HEK293 (cell line): ENCODE measurements around the gene PHPT1.
A peak's percentile ranks its signal among the peaks of the same experiment; 100 is the strongest.

Source experiments
- OSR2 ChIP-seq: fragments of 450-650 bp; formaldehyde crosslinking; IDR thresholded peaks from 2 replicates; pipeline ENCODE4 v1.5.1; 2016; ENCODE audit warnings: missing biosample characterization, missing genetic modification characterization
- SCRT2 ChIP-seq: fragments of 450-650 bp; formaldehyde crosslinking; IDR thresholded peaks from 2 replicates; pipeline ENCODE4 v1.5.1; 2016; ENCODE audit warnings: missing biosample characterization, missing genetic modification characterization
- WT1 ChIP-seq: fragments of 450-650 bp; formaldehyde crosslinking; IDR thresholded peaks from 2 replicates; pipeline ENCODE4 v1.5.1; 2016; ENCODE audit warnings: missing biosample characterization, missing genetic modification characterization
- ZEB2 ChIP-seq: fragments of 450-650 bp; formaldehyde crosslinking; IDR thresholded peaks from 2 replicates; pipeline ENCODE4 v1.5.1; 2016; ENCODE audit warnings: missing biosample characterization, missing genetic modification characterization
- ZNF157 ChIP-seq: fragments of 450-650 bp; formaldehyde crosslinking; IDR thresholded peaks from 2 replicates; pipeline ENCODE4 v1.5.1; 2016; ENCODE audit warnings: missing biosample characterization, missing genetic modification characterization
- ZNF16 ChIP-seq: fragments of 450-650 bp; formaldehyde crosslinking; IDR thresholded peaks from 2 replicates; pipeline ENCODE4 v1.5.1; 2016; ENCODE audit warnings: low read depth, missing biosample characterization, missing genetic modification characterization
- ZNF175 ChIP-seq: fragments of 450-650 bp; formaldehyde crosslinking; IDR thresholded peaks from 2 replicates; pipeline ENCODE4 v1.5.1; 2016; ENCODE audit warnings: missing biosample characterization, missing genetic modification characterization
- ZNF221 ChIP-seq: fragments of 450-650 bp; formaldehyde crosslinking; IDR thresholded peaks from 2 replicates; pipeline ENCODE4 v1.5.1; 2017; ENCODE audit warnings: missing biosample characterization, missing genetic modification characterization, borderline replicate concordance
- ZNF391 ChIP-seq: fragments of 450-650 bp; formaldehyde crosslinking; IDR thresholded peaks from 2 replicates; pipeline ENCODE4 v1.5.1; 2016; ENCODE audit warnings: low read depth, missing biosample characterization, missing genetic modification characterization, borderline replicate concordance
- ZNF404 ChIP-seq: fragments of 450-650 bp; formaldehyde crosslinking; IDR thresholded peaks from 2 replicates; pipeline ENCODE4 v1.5.1; 2017; ENCODE audit warnings: missing biosample characterization, missing genetic modification characterization
- ZNF433 ChIP-seq: fragments of 450-650 bp; formaldehyde crosslinking; IDR thresholded peaks from 2 replicates; pipeline ENCODE4 v1.5.1; 2016; ENCODE audit warnings: missing biosample characterization, missing genetic modification characterization, low read depth
- ZNF473 ChIP-seq: fragments of 450-650 bp; formaldehyde crosslinking; IDR thresholded peaks from 2 replicates; pipeline ENCODE4 v1.5.1; 2017; ENCODE audit warnings: missing biosample characterization, missing genetic modification characterization
- ZNF560 ChIP-seq: fragments of 450-650 bp; formaldehyde crosslinking; IDR thresholded peaks from 2 replicates; pipeline ENCODE4 v1.5.1; 2017; ENCODE audit warnings: missing biosample characterization, missing genetic modification characterization, borderline replicate concordance
- ZNF561 ChIP-seq: fragments of 450-650 bp; IDR thresholded peaks from 2 replicates; pipeline ENCODE4 v1.5.1; 2018; ENCODE audit warnings: missing biosample characterization, missing genetic modification characterization, borderline replicate concordance
- ZNF76 ChIP-seq: fragments of 450-650 bp; formaldehyde crosslinking; IDR thresholded peaks from 2 replicates; pipeline ENCODE4; 2016; ENCODE audit warnings: low read depth, missing biosample characterization, missing genetic modification characterization, borderline replicate concordance
- ZNF777 ChIP-seq: fragments of 450-650 bp; formaldehyde crosslinking; IDR thresholded peaks from 2 replicates; pipeline ENCODE4 v1.5.1; 2017; ENCODE audit warnings: missing biosample characterization, missing genetic modification characterization, borderline replicate concordance
- ZSCAN23 ChIP-seq: fragments of 450-650 bp; formaldehyde crosslinking; IDR thresholded peaks from 2 replicates; pipeline ENCODE4 v1.5.1; 2016; ENCODE audit warnings: missing biosample characterization, missing genetic modification characterization
- ZXDB ChIP-seq: fragments of 450-650 bp; formaldehyde crosslinking; IDR thresholded peaks from 2 replicates; pipeline ENCODE4 v1.5.1; 2016; ENCODE audit warnings: missing biosample characterization, missing genetic modification characterization
- TF ChIP-seq, protein P1 (sequence below): fragments of 450-650 bp; formaldehyde crosslinking; IDR thresholded peaks from 2 replicates; pipeline ENCODE4 v1.5.1; 2016; ENCODE audit warnings: missing biosample characterization, missing genetic modification characterization
- TF ChIP-seq, protein P2 (sequence below): fragments of 450-650 bp; formaldehyde crosslinking; IDR thresholded peaks from 2 replicates; pipeline ENCODE4 v1.5.1; 2016; ENCODE audit warnings: missing biosample characterization, missing genetic modification characterization
- TF ChIP-seq, protein P3 (sequence below): fragments of 450-650 bp; formaldehyde crosslinking; IDR thresholded peaks from 2 replicates; pipeline ENCODE4 v1.5.1; 2016; ENCODE audit warnings: missing biosample characterization, missing genetic modification characterization
- TF ChIP-seq, protein P4 (sequence below): fragments of 450-650 bp; formaldehyde crosslinking; IDR thresholded peaks from 2 replicates; pipeline ENCODE4 v1.5.1; 2016; ENCODE audit warnings: missing biosample characterization, missing genetic modification characterization
- TF ChIP-seq, protein P5 (sequence below): sonication (generic); formaldehyde crosslinking; IDR thresholded peaks from 2 replicates; pipeline ENCODE4 v1.8.1; 2022; ENCODE audit warnings: mild to moderate bottlenecking, moderate library complexity, missing genetic modification reagents
- TF ChIP-seq, protein P6 (sequence below): fragments of 450-650 bp; formaldehyde crosslinking; IDR thresholded peaks from 2 replicates; pipeline ENCODE4 v1.5.1; 2016; ENCODE audit warnings: missing biosample characterization, missing genetic modification characterization
- TF ChIP-seq, protein P7 (sequence below): fragments of 450-650 bp; formaldehyde crosslinking; IDR thresholded peaks from 2 replicates; pipeline ENCODE4 v1.5.1; 2017; ENCODE audit warnings: missing biosample characterization, missing genetic modification characterization

PHPT1 gene

DNA sequence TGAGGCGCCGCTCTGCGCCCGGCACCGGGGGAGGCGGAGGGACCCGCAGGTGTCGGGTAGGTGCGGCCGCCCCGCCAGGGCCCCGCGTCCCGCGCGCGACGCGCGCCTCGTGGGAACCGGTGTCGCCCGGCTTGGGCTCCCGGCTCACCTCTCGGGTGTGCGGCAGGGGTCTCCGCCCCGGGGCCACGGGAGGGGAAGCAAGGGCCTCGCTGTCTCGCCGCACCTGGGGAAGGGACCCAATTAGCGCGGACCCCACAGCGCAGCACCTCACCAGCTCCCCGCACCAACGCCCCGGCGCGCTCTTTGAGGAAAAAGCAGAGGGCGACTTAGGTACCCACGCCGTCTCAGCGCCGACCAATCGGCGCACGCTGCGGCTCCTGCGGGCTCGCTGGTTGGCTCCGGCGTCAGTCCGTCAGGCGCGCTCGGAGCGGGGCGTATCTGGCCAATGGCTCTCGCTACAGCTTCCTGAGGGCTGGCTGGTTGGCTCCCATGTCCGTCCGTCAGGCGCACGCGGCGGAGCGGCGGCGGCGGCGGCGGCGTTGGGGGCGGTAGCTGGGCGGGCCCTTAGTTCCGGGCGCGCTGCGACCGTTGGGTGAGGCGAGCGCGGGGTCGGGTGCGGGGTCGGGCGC lies 36.9 kb downstream of the PHPT1 start, which contains the start of gene TRAF2 (continued):
- TF ChIP-seq, protein P1, sequence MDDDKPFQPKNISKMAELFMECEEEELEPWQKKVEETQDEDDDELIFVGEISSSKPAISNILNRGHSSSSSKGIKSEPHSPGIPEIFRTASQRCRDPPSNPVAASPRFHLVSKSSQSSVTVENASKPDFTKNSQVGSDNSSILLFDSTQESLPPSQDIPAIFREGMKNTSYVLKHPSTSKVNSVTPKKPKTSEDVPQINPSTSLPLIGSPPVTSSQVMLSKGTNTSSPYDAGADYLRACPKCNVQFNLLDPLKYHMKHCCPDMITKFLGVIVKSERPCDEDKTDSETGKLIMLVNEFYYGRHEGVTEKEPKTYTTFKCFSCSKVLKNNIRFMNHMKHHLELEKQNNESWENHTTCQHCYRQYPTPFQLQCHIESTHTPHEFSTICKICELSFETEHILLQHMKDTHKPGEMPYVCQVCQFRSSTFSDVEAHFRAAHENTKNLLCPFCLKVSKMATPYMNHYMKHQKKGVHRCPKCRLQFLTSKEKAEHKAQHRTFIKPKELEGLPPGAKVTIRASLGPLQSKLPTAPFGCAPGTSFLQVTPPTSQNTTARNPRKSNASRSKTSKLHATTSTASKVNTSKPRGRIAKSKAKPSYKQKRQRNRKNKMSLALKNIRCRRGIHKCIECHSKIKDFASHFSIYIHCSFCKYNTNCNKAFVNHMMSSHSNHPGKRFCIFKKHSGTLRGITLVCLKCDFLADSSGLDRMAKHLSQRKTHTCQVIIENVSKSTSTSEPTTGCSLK (tag by site-specific recombination), result no peak
- TF ChIP-seq ZNF157 (no peak), ZNF561 (peak; percentile 50; the same call in 1 of the 2 replicates), ZNF473 (tag by site-specific recombination) (no peak), ZNF16 (no peak), ZNF175 (tag by site-specific recombination) (no peak), ZEB2 (tag by site-specific recombination) (peak; percentile 35; the same call in 1 of the 2 replicates), ZNF777 (tag by site-specific recombination) (no peak), SCRT2 (no peak), ZNF221 (tag by site-specific recombination) (no peak), WT1 (no peak), OSR2 (tag by site-specific recombination) (peak; percentile 14; the same call in 1 of the 2 replicates), ZNF391 (tag by site-specific recombination) (0 out of 2 replicates have a peak, but pooled peaks have one; percentile 53), ZSCAN23 (tag by site-specific recombination) (no peak), ZNF433 (no peak), ZNF76 (tag by site-specific recombination) (peak; percentile 44; the same call in 1 of the 2 replicates), ZXDB (peak; percentile 76), ZNF404 (tag by site-specific recombination) (no peak), ZNF560 (tag by site-specific recombination) (no peak)
- TF ChIP-seq, protein P2, sequence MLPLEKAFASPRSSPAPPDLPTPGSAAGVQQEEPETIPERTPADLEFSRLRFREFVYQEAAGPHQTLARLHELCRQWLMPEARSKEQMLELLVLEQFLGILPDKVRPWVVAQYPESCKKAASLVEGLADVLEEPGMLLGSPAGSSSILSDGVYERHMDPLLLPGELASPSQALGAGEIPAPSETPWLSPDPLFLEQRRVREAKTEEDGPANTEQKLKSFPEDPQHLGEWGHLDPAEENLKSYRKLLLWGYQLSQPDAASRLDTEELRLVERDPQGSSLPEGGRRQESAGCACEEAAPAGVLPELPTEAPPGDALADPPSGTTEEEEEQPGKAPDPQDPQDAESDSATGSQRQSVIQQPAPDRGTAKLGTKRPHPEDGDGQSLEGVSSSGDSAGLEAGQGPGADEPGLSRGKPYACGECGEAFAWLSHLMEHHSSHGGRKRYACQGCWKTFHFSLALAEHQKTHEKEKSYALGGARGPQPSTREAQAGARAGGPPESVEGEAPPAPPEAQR (tag by site-specific recombination), result no peak
- TF ChIP-seq, protein P3, sequence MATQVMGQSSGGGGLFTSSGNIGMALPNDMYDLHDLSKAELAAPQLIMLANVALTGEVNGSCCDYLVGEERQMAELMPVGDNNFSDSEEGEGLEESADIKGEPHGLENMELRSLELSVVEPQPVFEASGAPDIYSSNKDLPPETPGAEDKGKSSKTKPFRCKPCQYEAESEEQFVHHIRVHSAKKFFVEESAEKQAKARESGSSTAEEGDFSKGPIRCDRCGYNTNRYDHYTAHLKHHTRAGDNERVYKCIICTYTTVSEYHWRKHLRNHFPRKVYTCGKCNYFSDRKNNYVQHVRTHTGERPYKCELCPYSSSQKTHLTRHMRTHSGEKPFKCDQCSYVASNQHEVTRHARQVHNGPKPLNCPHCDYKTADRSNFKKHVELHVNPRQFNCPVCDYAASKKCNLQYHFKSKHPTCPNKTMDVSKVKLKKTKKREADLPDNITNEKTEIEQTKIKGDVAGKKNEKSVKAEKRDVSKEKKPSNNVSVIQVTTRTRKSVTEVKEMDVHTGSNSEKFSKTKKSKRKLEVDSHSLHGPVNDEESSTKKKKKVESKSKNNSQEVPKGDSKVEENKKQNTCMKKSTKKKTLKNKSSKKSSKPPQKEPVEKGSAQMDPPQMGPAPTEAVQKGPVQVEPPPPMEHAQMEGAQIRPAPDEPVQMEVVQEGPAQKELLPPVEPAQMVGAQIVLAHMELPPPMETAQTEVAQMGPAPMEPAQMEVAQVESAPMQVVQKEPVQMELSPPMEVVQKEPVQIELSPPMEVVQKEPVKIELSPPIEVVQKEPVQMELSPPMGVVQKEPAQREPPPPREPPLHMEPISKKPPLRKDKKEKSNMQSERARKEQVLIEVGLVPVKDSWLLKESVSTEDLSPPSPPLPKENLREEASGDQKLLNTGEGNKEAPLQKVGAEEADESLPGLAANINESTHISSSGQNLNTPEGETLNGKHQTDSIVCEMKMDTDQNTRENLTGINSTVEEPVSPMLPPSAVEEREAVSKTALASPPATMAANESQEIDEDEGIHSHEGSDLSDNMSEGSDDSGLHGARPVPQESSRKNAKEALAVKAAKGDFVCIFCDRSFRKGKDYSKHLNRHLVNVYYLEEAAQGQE (tag by site-specific recombination), result no peak
- TF ChIP-seq, protein P4, sequence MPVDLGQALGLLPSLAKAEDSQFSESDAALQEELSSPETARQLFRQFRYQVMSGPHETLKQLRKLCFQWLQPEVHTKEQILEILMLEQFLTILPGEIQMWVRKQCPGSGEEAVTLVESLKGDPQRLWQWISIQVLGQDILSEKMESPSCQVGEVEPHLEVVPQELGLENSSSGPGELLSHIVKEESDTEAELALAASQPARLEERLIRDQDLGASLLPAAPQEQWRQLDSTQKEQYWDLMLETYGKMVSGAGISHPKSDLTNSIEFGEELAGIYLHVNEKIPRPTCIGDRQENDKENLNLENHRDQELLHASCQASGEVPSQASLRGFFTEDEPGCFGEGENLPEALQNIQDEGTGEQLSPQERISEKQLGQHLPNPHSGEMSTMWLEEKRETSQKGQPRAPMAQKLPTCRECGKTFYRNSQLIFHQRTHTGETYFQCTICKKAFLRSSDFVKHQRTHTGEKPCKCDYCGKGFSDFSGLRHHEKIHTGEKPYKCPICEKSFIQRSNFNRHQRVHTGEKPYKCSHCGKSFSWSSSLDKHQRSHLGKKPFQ (tag by site-specific recombination), result no peak
- TF ChIP-seq, protein P5, sequence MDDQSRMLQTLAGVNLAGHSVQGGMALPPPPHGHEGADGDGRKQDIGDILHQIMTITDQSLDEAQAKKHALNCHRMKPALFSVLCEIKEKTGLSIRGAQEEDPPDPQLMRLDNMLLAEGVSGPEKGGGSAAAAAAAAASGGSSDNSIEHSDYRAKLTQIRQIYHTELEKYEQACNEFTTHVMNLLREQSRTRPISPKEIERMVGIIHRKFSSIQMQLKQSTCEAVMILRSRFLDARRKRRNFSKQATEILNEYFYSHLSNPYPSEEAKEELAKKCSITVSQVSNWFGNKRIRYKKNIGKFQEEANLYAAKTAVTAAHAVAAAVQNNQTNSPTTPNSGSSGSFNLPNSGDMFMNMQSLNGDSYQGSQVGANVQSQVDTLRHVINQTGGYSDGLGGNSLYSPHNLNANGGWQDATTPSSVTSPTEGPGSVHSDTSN (CRISPR knock-in tag), result peak; percentile 100
- TF ChIP-seq, protein P6, sequence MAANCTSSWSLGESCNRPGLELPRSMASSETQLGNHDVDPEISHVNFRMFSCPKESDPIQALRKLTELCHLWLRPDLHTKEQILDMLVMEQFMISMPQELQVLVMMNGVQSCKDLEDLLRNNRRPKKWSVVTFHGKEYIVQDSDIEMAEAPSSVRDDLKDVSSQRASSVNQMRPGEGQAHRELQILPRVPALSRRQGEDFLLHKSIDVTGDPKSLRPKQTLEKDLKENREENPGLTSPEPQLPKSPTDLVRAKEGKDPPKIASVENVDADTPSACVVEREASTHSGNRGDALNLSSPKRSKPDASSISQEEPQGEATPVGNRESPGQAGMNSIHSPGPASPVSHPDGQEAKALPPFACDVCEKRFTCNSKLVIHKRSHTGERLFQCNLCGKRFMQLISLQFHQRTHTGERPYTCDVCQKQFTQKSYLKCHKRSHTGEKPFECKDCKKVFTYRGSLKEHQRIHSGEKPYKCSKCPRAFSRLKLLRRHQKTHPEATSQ, result no peak
- TF ChIP-seq, protein P7, sequence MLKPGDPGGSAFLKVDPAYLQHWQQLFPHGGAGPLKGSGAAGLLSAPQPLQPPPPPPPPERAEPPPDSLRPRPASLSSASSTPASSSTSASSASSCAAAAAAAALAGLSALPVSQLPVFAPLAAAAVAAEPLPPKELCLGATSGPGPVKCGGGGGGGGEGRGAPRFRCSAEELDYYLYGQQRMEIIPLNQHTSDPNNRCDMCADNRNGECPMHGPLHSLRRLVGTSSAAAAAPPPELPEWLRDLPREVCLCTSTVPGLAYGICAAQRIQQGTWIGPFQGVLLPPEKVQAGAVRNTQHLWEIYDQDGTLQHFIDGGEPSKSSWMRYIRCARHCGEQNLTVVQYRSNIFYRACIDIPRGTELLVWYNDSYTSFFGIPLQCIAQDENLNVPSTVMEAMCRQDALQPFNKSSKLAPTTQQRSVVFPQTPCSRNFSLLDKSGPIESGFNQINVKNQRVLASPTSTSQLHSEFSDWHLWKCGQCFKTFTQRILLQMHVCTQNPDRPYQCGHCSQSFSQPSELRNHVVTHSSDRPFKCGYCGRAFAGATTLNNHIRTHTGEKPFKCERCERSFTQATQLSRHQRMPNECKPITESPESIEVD (tag by site-specific recombination), result no peak
